Measurements from ENCODE around the gene PAX9.

The PAX9 gene

DNA sequence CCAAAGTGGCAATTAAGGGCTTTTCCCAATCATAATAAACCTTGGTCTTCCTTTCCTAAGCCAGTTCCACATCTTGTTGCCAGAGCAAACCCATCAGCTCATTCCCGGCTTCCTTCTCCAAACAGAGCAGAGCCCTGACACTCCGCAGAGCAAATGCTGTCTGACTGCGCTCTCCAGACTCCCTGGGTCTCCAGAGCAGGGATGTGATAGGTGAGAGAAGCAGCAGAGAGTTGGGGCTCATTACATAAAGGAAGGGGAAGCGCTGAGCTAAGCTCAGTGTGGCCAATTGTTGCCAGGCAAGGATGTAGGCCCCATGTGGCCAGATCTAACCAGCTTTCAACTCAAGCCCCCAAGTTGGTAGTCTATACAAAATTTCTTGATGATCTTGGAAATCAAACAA lies 36.2 kb upstream of the PAX9 start:
- Histone ChIP-seq H3K79me2 (ENCODE audit: control insufficient read depth, low read length) (no peaks in the 10 kb centered on the region), H3K4me1 (ENCODE audit: control insufficient read depth, low read length) (no peaks in the 10 kb centered on the region), H3K27me3 (ENCODE audit: control insufficient read depth, low read length) (no peaks in the 10 kb centered on the region), H3K4me3 (ENCODE audit: low read length) (no peak overlapping the region), H3K36me3 (ENCODE audit: control insufficient read depth, low read length) (no peaks in the 10 kb centered on the region), H3F3A (ENCODE audit: control insufficient read depth, insufficient read depth) (no peaks in the 10 kb centered on the region), H3K9me3 (ENCODE audit: control insufficient read depth, insufficient read depth, low read length) (peaks cover 3% of the 10 kb centered on the region; the same call in 1 of the 2 replicates), H3K9me2 (replicated peaks; ENCODE audit: control insufficient read depth, low read length) (no peaks in the 10 kb centered on the region), H3K4me2 (ENCODE audit: low read length) (no peak overlapping the region), H3K27ac (ENCODE audit: low read depth, low read length) (no peak overlapping the region), H4K20me1 (ENCODE audit: control insufficient read depth, insufficient read depth, low read depth, low read length) (no peaks in the 10 kb centered on the region)
- TF ChIP-seq, protein P1, sequence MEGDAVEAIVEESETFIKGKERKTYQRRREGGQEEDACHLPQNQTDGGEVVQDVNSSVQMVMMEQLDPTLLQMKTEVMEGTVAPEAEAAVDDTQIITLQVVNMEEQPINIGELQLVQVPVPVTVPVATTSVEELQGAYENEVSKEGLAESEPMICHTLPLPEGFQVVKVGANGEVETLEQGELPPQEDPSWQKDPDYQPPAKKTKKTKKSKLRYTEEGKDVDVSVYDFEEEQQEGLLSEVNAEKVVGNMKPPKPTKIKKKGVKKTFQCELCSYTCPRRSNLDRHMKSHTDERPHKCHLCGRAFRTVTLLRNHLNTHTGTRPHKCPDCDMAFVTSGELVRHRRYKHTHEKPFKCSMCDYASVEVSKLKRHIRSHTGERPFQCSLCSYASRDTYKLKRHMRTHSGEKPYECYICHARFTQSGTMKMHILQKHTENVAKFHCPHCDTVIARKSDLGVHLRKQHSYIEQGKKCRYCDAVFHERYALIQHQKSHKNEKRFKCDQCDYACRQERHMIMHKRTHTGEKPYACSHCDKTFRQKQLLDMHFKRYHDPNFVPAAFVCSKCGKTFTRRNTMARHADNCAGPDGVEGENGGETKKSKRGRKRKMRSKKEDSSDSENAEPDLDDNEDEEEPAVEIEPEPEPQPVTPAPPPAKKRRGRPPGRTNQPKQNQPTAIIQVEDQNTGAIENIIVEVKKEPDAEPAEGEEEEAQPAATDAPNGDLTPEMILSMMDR (IDR thresholded peaks at IDR 0.05; ENCODE audit: low read depth, low read length, poor library complexity, severe bottlenecking): no peak
- no peak for TF ChIP-seq EZH2phosphoT487 (IDR thresholded peaks at IDR 0.05; ENCODE audit: borderline replicate concordance, low read length)

DNA sequence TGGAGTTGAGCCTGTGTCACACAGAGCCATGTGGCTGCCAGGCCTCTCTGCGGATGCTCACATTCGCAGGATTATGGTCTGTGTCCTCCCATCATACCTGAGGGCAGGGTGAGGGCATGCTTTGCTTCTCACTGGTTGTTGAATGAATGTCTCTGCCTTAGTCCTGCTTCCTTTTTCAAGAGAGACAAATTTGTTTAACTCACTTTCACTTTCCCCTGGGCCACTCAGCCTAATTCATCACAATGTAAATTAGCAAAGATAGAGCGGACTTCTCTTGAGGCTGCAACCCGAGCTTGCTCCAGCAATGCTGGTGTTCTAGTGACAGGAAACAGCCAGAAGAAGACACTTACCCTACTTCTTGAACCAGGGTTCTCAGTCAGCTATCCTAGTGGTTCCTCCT lies 35.5 kb upstream of the PAX9 start:
- Histone ChIP-seq H3K4me2 (ENCODE audit: low read length) (no peak overlapping the region), H3K27ac (ENCODE audit: low read depth, low read length) (no peak overlapping the region), H3K9me2 (replicated peaks; ENCODE audit: control insufficient read depth, low read length) (no peaks in the 10 kb centered on the region), H3K36me3 (ENCODE audit: control insufficient read depth, low read length) (no peaks in the 10 kb centered on the region), H3K79me2 (ENCODE audit: control insufficient read depth, low read length) (no peaks in the 10 kb centered on the region), H3K27me3 (ENCODE audit: control insufficient read depth, low read length) (no peaks in the 10 kb centered on the region), H3K4me3 (ENCODE audit: low read length) (no peak overlapping the region), H3K9me3 (ENCODE audit: control insufficient read depth, insufficient read depth, low read length) (no peaks in the 10 kb centered on the region), H4K20me1 (ENCODE audit: control insufficient read depth, insufficient read depth, low read depth, low read length) (no peaks in the 10 kb centered on the region), H3K4me1 (ENCODE audit: control insufficient read depth, low read length) (no peaks in the 10 kb centered on the region), H3F3A (ENCODE audit: control insufficient read depth, insufficient read depth) (no peaks in the 10 kb centered on the region)
- TF ChIP-seq, protein P1 (IDR thresholded peaks at IDR 0.05; ENCODE audit: low read depth, low read length, poor library complexity, severe bottlenecking): no peak
- TF ChIP-seq EZH2phosphoT487 (IDR thresholded peaks at IDR 0.05; ENCODE audit: borderline replicate concordance, low read length): no peak

DNA sequence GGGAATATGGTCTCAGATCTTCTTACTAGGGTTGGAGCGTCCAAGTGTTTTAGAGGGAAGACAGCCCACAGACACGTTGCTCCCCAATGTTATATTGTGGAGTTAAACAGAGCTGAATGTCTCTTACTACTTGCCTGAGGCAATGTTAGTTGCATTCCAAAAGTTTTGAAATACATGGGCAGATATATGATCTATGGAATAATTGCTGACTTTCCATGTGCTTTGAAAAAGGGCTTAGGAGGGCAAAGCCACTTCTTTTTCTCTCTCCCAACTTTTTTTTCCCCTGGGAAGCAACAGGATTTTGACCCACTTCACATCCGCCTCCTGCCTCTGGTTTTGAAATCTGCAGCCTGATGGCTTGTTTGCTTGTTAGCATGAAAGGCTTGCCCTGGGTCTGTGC lies 33.7 kb upstream of the PAX9 start:
- no peak overlapping the region for H3K27ac ChIP-seq (ENCODE audit: low read depth, low read length)
- H3K4me1 ChIP-seq (ENCODE audit: control insufficient read depth, low read length): no peaks in the 10 kb centered on the region

More for the DNA sequence above, 33.7 kb upstream of the PAX9 start:
- Histone ChIP-seq H4K20me1 (ENCODE audit: control insufficient read depth, insufficient read depth, low read depth, low read length) (no peaks in the 10 kb centered on the region), H3F3A (ENCODE audit: control insufficient read depth, insufficient read depth) (no peaks in the 10 kb centered on the region), H3K27me3 (ENCODE audit: control insufficient read depth, low read length) (no peaks in the 10 kb centered on the region), H3K36me3 (ENCODE audit: control insufficient read depth, low read length) (no peaks in the 10 kb centered on the region), H3K4me2 (ENCODE audit: low read length) (no peak overlapping the region), H3K79me2 (ENCODE audit: control insufficient read depth, low read length) (no peaks in the 10 kb centered on the region), H3K4me3 (ENCODE audit: low read length) (no peak overlapping the region), H3K9me2 (replicated peaks; ENCODE audit: control insufficient read depth, low read length) (no peaks in the 10 kb centered on the region), H3K9me3 (ENCODE audit: control insufficient read depth, insufficient read depth, low read length) (no peaks in the 10 kb centered on the region)
- TF ChIP-seq, protein P1 (IDR thresholded peaks at IDR 0.05; ENCODE audit: low read depth, low read length, poor library complexity, severe bottlenecking): no peak
- TF ChIP-seq EZH2phosphoT487 (IDR thresholded peaks at IDR 0.05; ENCODE audit: borderline replicate concordance, low read length): no peak

Data from DOHH2 (cell line).